DOHH2 (cell line): Measurements from ENCODE around the gene MYCN.

Experiments
- EZH2phosphoT487 ChIP-seq: fragments of 200-600 bp; sonication (generic); IDR thresholded peaks from 2 replicates; pipeline ENCODE4 v1.6.1; 2017; ENCODE audit warnings: borderline replicate concordance, mild to moderate bottlenecking, antibody characterized with exemption, low read length, moderate library complexity, mixed read lengths
- TF ChIP-seq, protein P1 (sequence below): fragments of 200-600 bp; sonication (generic); IDR thresholded peaks from one replicate; pipeline ENCODE4 v1.5.1; 2014; ENCODE audit warnings: antibody characterized with exemption, mild to moderate bottlenecking, low read depth, low read length; ENCODE audit not compliant: poor library complexity, severe bottlenecking

DNA sequence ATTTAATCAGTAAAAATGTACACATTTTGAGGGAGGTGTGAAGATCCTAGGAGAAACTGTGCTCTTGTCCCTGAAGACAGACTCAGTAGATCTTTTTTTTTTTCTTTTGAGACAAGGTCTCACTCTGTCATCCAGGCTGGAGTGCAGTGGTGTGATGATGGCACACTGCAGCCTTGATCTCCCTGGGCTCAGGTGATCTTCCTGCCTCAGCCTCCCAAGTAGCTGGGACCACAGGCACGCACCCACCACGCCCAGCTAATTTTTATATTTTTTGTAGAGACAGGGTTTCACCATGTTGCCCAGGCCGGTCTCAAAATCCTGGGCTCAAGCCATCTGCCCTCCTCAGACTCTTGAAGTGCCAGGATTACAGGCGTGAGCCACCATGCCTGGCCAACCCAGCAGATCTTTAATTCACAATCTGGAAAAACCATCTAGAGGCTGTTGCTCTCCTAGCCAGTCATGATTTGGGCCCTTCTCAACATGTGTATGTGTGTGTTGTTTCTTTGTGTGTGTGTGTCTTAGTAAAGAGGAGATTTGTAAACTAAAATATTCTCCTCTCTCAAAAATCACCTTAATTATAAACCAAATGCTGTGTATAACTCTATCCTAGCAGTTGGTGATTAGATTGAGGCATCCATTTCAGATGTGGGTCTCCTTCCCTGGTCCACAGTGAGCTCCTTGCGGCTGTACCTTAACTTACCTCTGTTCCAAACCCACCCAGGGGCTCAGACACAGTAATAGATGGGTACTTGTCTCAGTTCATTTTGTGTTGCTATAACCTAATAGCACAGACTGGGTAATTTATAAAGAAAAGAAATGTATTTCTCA lies 3.9 kb upstream of the MYCN start:
- TF ChIP-seq, protein P1, sequence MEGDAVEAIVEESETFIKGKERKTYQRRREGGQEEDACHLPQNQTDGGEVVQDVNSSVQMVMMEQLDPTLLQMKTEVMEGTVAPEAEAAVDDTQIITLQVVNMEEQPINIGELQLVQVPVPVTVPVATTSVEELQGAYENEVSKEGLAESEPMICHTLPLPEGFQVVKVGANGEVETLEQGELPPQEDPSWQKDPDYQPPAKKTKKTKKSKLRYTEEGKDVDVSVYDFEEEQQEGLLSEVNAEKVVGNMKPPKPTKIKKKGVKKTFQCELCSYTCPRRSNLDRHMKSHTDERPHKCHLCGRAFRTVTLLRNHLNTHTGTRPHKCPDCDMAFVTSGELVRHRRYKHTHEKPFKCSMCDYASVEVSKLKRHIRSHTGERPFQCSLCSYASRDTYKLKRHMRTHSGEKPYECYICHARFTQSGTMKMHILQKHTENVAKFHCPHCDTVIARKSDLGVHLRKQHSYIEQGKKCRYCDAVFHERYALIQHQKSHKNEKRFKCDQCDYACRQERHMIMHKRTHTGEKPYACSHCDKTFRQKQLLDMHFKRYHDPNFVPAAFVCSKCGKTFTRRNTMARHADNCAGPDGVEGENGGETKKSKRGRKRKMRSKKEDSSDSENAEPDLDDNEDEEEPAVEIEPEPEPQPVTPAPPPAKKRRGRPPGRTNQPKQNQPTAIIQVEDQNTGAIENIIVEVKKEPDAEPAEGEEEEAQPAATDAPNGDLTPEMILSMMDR: no peak
- no peak for TF ChIP-seq EZH2phosphoT487
